Limb (tissue), 2 donors: Measurements from ENCODE around the gene UCN.
"Not testable (repeated sequence)": the region's sequence is repeated elsewhere in the genome, so short reads cannot be mapped to it uniquely, and the experiment has no call there.

Experiments used
- DNase-seq, 2 donors: peaks; one replicate each; pipeline ENCODE4 v3.0.0-alpha.2; 2016; ENCODE audit errors: extremely low spot score in 2 of 2

The UCN gene, protein sequence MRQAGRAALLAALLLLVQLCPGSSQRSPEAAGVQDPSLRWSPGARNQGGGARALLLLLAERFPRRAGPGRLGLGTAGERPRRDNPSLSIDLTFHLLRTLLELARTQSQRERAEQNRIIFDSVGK

DNA sequence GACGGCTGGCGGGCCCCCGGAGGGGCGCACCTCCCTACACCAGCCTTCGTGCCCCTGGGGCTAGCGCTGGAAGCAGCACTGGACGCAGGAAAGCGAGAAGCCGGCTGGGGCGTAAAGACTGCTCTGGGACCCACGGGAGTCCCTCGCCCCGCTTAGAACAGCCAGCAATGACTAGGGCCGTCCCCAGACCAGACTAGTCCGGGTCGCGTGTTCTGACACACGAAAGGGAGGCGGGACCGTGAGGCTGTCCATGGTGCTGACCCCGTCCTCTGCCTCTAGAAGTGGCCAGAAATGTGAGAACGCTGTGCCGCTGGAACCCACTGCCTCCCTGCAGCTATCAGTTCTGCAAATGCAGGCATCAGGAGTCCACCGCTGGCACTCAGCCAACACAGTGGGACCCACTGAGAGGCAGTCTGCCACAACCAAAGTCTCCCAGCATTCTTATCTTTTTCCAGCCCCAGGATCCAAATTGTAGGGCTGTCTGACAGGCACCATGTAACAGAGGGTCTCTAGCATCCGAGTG lies at the start of gene UCN:
TSS of gene UCN (minus strand) at position 87 of the 523 bp plus-strand sequence. CDS start 550 bp downstream, outside the sequence.
- DNase-seq, result peak; percentile 42 to 78

DNA sequence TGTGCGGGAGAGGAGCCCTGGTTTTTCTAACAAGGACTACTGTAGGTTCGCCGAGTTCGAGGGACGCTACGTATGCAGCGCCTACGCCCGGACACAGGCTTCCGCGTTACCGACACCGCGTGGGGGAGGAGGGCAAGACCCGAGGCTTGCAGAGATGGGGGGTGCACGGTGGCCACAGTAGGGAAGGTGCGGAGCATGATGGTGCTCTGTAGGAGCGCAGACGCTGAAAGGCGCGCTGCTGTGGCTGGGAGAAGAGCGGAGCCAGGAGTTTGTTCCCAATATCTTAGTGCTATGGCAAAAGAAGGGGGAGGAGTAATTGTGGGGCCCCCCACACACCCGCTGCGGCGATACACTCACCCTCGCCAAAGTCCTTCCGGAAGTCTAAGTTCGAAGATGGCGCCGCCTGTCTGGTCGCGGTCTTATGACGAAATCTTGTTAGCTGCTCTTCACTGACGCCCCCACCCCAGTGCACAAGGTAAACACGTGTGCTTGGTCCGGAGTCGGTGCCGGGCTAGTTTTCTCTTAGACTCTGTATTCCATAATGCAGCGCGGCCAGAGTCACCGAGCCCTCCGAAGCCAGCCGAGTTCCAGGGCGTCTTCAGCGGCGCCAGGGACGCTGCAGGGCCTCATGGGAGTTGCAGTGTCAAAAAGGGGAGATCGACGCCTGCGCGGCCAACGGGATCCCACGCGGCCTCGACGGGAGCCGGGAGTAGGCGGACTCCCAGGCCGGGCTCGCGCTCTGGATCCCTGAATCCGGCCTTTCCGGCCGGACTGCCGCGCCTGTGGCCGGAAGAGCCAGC lies 48.3 kb upstream of the UCN start, which contains the start of gene GTF3C2:
TSS of gene GTF3C2 (minus strand) at position 383 of the 800 bp plus-strand sequence. CDS start 13,210 bp downstream, outside the sequence.
- DNase-seq, result peak; percentile 95 to 96

DNA sequence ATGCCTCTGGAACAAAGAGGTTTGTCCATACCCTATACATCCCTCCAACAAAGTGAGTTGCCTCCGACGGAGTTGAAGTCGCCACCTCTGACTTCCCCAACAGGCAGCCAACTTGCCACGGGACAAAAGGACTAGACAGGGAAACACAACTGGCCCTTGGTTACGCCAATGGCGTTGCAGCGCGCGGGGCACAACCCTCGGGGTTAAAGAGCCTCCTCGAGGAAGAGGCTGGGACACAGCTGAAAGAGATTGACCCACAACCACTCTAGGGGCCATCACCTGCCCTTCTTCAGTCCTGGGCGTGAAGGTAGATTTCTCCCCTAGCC lies 47.8 kb upstream of the UCN start:
- no peak for DNase-seq

DNA sequence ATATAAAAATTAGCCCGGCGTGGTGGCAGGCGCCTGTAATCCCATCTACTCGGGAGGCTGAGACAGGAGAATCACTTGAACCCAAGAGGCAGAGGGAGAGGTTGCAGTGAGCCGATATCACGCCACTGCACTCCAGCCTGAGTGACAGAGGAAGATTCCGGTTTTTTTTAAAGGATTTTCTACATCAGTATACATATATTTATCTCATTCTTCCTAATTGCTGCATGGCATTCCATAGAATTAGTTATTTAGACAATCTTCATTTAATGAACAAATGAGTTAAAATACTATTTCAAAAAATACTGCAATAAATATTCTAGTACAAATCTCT lies 46.3 kb upstream of the UCN start:
- no peak for DNase-seq

- DNase-seq, result no peak
These were observed 45.7 kb upstream of the UCN start for GRCh38 chr2:27353762-27354596.

DNA sequence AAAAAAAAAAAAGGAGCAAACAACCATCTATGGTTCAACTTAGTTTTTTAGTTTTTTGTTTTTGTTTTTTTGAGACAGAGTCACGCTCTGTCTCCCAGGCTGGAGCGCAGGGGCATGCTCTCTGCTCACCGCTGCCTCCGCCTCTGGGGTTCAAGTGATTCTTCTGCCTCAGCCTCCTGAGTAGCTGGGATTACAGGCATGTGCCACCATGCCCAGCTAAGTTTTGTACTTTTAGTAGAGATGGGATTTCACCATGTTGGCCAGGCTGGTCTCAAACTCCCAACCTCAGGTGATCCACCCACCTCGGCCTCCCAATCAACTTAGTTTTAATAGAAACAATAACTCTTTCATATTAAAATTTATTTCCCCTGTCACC lies 45.1 kb upstream of the UCN start:
- DNase-seq, result not testable (repeated sequence)

GRCh38 chr2:27351802-27352598 lies 43.8 kb upstream of the UCN start:
- DNase-seq, result no peak

GRCh38 chr2:27350106-27350693 lies 42.0 kb upstream of the UCN start:
- DNase-seq, result no peak

GRCh38 chr2:27347641-27348040 lies 39.4 kb upstream of the UCN start:
- DNase-seq, result no peak

DNA sequence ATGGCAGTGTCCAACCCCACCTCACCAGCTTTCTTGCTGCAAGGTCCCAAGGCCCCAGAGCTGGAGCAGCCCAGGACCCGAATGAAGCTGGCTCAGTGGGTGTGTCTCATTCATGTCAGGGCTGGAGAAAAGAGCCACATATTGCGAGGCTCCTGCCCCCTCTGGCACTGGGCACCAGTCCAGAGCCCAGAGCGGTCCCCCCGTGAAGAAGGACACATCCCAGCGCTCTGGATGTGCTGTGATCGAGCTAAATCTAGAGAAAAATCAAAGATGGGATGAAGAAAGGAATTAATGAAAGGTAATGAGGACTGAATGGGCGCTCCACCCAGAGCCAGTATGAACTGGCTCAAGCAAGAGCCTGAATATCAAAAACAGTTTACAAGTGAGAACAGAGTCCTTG lies 27.9 kb upstream of the UCN start:
- DNase-seq, result no peak

DNA sequence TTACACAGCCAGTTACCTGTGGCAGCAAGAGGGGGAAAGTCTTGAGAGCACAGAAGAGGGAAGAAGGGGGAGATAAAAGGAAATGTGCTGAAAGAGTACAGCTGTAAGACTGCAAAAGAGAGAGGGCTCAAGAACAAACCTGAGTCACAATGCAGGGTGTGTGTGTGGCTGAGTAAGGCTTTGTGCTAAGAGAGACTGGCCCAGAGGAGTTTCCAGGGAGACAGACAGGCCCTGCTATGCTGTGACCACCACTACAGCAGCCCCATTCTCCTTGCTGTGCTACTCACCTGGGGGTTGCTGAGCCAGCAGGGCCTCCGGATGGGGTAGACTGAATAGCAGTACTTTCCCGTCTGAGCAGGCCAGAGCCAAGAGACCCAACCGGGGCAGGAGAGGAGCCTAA lies 27.1 kb upstream of the UCN start:
- DNase-seq, result no peak

- no peak for DNase-seq
These were observed 16.5 kb upstream of the UCN start for GRCh38 chr2:27324720-27325119.

DNA sequence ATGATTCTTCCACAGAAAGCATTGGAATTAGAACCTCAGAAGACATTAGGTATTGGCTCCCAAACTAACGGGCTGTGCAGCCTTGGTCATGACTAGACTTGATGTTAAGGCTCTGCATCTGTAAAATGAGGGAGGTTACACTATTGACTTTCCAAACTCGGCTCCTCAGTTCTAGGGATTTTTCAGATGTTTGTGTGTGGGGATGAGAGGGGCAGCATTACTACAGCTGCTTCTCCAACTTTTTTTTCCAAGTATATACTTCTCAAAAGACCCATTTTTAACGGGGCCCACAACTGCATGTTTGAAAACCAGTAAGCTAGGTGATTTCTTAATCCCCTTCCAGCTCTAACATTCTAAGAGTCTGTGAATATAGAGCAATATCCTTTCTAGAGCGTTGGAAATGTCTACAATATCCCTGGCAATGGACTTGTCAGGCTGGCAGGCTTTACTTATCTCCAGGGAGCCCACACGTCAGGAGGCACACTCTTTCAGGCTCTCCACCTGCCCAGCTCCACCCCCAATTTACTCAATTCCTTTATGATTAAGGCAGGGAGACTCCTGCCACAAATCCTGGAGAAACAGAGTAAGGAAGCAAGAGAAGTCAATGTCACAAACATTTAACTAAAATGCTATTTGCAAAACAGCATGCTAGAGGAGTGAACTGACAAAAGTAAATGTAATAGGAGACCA lies 15.5 kb upstream of the UCN start:
- no peak for DNase-seq

GRCh38 chr2:27322766-27323595 lies 14.7 kb upstream of the UCN start, which contains the start of gene MPV17:
MPV17 (minus strand) TSS chr2:27323097; CDS start chr2:27322517, 580 bp downstream.
- peak; percentile 93 for DNase-seq

DNA sequence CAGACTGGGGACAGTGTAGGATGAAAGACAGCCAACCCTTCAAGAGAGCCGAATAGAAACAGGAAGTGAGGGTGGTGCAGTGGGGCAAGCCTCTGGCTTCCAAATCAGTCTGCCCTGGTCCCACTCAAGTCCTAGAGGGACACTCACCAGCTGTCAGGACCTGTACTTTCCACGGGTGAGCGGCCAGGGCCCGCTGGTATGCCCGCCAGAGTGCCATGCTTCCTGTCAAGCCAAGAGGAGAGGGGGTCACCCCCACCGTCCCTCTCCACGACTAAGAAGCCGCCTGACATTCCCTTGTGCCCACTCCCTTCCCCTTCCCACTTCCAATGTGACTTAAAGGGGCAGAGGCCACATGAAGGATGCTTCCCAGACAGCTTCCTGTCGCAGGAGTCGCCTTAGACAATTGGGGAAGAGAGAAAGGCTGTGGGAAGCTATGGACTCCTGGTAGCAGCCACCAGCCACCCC lies 14.1 kb upstream of the UCN start:
- no peak for DNase-seq

- DNase-seq, result no peak
These were observed 12.8 kb upstream of the UCN start for GRCh38 chr2:27320958-27321543.

GRCh38 chr2:27319839-27320238 lies 11.6 kb upstream of the UCN start:
- not testable (repeated sequence) for DNase-seq

DNA sequence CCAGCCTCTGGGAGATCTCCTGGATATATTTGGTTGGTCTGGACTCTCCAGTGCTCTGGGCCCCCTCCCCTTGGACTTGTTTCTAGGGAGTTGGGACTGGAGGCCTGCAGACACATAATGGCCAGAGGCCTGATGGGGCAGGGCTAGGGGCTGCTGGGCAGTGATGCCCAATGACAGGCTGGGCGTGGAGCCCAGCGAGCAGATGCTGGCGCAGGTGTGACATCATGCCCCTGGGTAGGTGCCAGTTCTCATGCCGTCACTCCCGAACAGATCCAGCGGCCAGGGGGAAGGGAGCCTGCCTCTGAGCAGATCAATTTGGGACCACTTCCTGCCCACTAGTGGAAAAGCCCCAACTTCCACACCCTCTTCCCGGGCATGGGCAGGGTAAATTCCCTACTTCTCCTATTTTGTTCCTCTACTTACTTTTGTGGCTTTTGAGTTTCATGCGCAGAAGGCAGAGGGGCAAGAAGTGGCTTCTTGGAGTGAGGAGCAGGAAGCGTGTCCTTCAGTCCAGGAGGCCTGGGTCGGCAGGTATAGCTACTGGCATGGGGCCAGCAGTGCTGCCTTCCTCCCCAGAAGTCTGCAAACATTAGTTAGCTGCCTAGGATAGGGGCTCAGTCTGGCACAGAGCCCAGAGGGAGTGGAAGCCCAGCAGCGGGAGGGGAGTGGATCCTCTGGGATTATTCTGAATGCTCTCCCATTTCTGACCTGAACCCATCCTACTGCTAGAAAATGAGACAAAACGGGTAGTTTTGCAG lies 8.6 kb upstream of the UCN start:
- DNase-seq, result no peak
